Kasumi-1 (cell line): Measurements from ENCODE around the gene FAM219A.
A peak's percentile ranks its signal among the peaks of the same experiment; 100 is the strongest.
"Not testable (repeated sequence)": the region's sequence is repeated elsewhere in the genome, so short reads cannot be mapped to it uniquely, and the experiment has no call there.

Experiments used
- DNase-seq, 2 experiments: peaks; one replicate each; lab custom pipeline; 2025; lab: John Stamatoyannopoulos, UW

The FAM219A gene

GRCh38 chr9:34484678-34485077, 26.3 kb upstream of the FAM219A start:
- no peak for DNase-seq

GRCh38 chr9:34482746-34483145, 24.4 kb upstream of the FAM219A start:
- DNase-seq, result not testable (repeated sequence)

GRCh38 chr9:34481620-34482019, 23.2 kb upstream of the FAM219A start:
- not testable (repeated sequence) for DNase-seq

- no peak for DNase-seq
These were observed 21.1 kb upstream of the FAM219A start for GRCh38 chr9:34479431-34479866.

- DNase-seq, result no peak
These were observed 19.2 kb upstream of the FAM219A start for GRCh38 chr9:34477541-34477940.

GRCh38 chr9:34475097-34475496, 16.7 kb upstream of the FAM219A start:
- no peak for DNase-seq

- no peak for DNase-seq
These were observed 7.1 kb upstream of the FAM219A start for GRCh38 chr9:34465468-34465867.

GRCh38 chr9:34464571-34464970, 6.2 kb upstream of the FAM219A start:
- no peak for DNase-seq

GRCh38 chr9:34463901-34464232, 5.5 kb upstream of the FAM219A start:
- no peak for DNase-seq

- DNase-seq, result no peak
These were observed 4.9 kb upstream of the FAM219A start for GRCh38 chr9:34463098-34463900.

- no peak for DNase-seq
These were observed 1.6 kb upstream of the FAM219A start for GRCh38 chr9:34459941-34460340.

GRCh38 chr9:34459356-34459755, 986 bp upstream of the FAM219A start:
- no peak for DNase-seq

GRCh38 chr9:34458959-34459340, 580 bp upstream of the FAM219A start:
- no peak for DNase-seq

GRCh38 chr9:34457266-34458012, 931 bp downstream of the FAM219A start:
- DNase-seq, result no peak

GRCh38 chr9:34456746-34457145, 1.6 kb downstream of the FAM219A start:
- DNase-seq, result no peak

GRCh38 chr9:34456151-34456550, 2.2 kb downstream of the FAM219A start:
- DNase-seq, result peak; percentile 88 to 93

GRCh38 chr9:34454571-34455065, 3.8 kb downstream of the FAM219A start:
- DNase-seq, result peak in 1 of 2 experiments; percentile 13

GRCh38 chr9:34452568-34452967, 5.8 kb downstream of the FAM219A start:
- no peak for DNase-seq

- no peak for DNase-seq
These were observed 6.8 kb downstream of the FAM219A start for GRCh38 chr9:34451545-34451944.

GRCh38 chr9:34451135-34451534, 7.2 kb downstream of the FAM219A start:
- DNase-seq, result no peak

GRCh38 chr9:34450644-34451043, 7.7 kb downstream of the FAM219A start:
- no peak for DNase-seq

GRCh38 chr9:34446951-34447350, 11.4 kb downstream of the FAM219A start:
- DNase-seq, result no peak

- no peak for DNase-seq
These were observed 11.9 kb downstream of the FAM219A start for GRCh38 chr9:34446468-34446891.
